Subcutaneous adipose tissue (tissue), 4 donors: ENCODE results near the gene PARP8. TPM values are rescaled to one million over a fixed set of nuclear protein-coding genes. Genes with fewer than 3 reads are reported as not detected.

ENCODE experiments used
- CTCF ChIP-seq: fragments of 450-650 bp; IDR thresholded peaks from one replicate; pipeline ENCODE4 v1.5.1; 2016; ENCODE audit warnings: low read depth, mild to moderate bottlenecking, control low read depth, antibody characterized with exemption, moderate library complexity
- total RNA-seq, 4 donors: library from RNA; depleted of rRNA; stranded (reverse); fragments of >200 nt; gene quantifications; one replicate each; pipeline ENCODE4 v1.1.0, GENCODE V29; 2016

PARP8 gene
- total RNA-seq, 4 donors from 2014 or later: 9.4 to 39.3 (median 28.6) TPM

- TF ChIP-seq CTCF: no peak
Observed at GRCh38 chr5:50700706-50701105, 34.3 kb downstream of the PARP8 start.

GRCh38 chr5:50702615-50703366 is 36.4 kb downstream of the PARP8 start:
- no peak for TF ChIP-seq CTCF

- TF ChIP-seq CTCF: no peak
Observed at GRCh38 chr5:50703367-50703666, 36.9 kb downstream of the PARP8 start.

- TF ChIP-seq CTCF: no peak
Observed at GRCh38 chr5:50704730-50705129, 38.3 kb downstream of the PARP8 start.

- TF ChIP-seq CTCF: no peak
Observed at GRCh38 chr5:50709471-50709870, 43.0 kb downstream of the PARP8 start.

GRCh38 chr5:50710838-50711237 is 44.4 kb downstream of the PARP8 start:
- TF ChIP-seq CTCF: no peak

GRCh38 chr5:50711280-50711679 is 44.8 kb downstream of the PARP8 start:
- TF ChIP-seq CTCF: no peak
